LNCaP clone FGC (cell line): ENCODE measurements around the gene AADAC.

ENCODE experiments used
- DNase-seq: peaks from one replicate; pipeline ENCODE4 v3.0.0-alpha.2; 2011; ENCODE audit warnings: low read depth
- H3K4me3 ChIP-seq: 2 replicates; pipeline ENCODE4 v1.5.1; 2011; ENCODE audit warnings: mild to moderate bottlenecking, low read depth, low read length, control low read depth
- CTCF ChIP-seq: IDR thresholded peaks from 2 replicates; pipeline ENCODE4 v1.5.1; 2012; ENCODE audit warnings: mild to moderate bottlenecking; ENCODE audit not compliant: control insufficient read depth, insufficient read depth; ENCODE audit errors: extremely low read depth

Gene AADAC

GRCh38 chr3:151772825-151773480 lies 41.0 kb upstream of the AADAC start:
- no peak overlapping the region for H3K4me3 ChIP-seq
- TF ChIP-seq CTCF = no peak
- DNase-seq = no peak

- no peak for TF ChIP-seq CTCF
- no peak for DNase-seq
- no peak overlapping the region for H3K4me3 ChIP-seq
These were observed 39.7 kb upstream of the AADAC start for GRCh38 chr3:151774235-151774634.

- H3K4me3 ChIP-seq = no peak overlapping the region
- DNase-seq = no peak
- no peak for TF ChIP-seq CTCF
These were observed 39.0 kb upstream of the AADAC start for GRCh38 chr3:151774910-151775309.

- no peak for TF ChIP-seq CTCF
- no peak for DNase-seq
- no peak overlapping the region for H3K4me3 ChIP-seq
These were observed 38.3 kb upstream of the AADAC start for GRCh38 chr3:151775314-151776258.

- no peak overlapping the region for H3K4me3 ChIP-seq
- no peak for DNase-seq
- TF ChIP-seq CTCF = no peak
These were observed 37.6 kb upstream of the AADAC start for GRCh38 chr3:151776259-151776740.

GRCh38 chr3:151777880-151778279 lies 36.0 kb upstream of the AADAC start:
- DNase-seq = no peak
- H3K4me3 ChIP-seq = no peak overlapping the region
- no peak for TF ChIP-seq CTCF
